Large intestine (tissue), 3 donors: ENCODE measurements around the gene SHROOM4. TPM values are rescaled to one million over a fixed set of nuclear protein-coding genes. Genes with fewer than 3 reads are reported as not detected.
A peak's percentile ranks its signal among the peaks of the same experiment; 100 is the strongest.

Source experiments
- DNase-seq, 2 donors: peaks; one replicate each; pipeline versions ENCODE4 v3.0.0 to v3.0.0-alpha.2; 2013
- H3K27ac ChIP-seq: one replicate; pipeline ENCODE4 v1.5.1; 2013; ENCODE audit warnings: low read length
- H3K27me3 ChIP-seq: 2 replicates; pipeline ENCODE4 v1.6.1; 2013; ENCODE audit warnings: low read length; ENCODE audit not compliant: control insufficient read depth, insufficient read depth
- H3K36me3 ChIP-seq: 2 replicates; pipeline ENCODE4 v1.6.1; 2013; ENCODE audit warnings: low read length; ENCODE audit not compliant: control insufficient read depth, insufficient read depth
- H3K4me1 ChIP-seq: one replicate; pipeline ENCODE4 v1.6.1; 2013; ENCODE audit warnings: low read length; ENCODE audit not compliant: control insufficient read depth, insufficient read depth
- H3K4me3 ChIP-seq: one replicate; pipeline ENCODE4 v1.5.1; 2013; ENCODE audit warnings: low read length
- H3K9me3 ChIP-seq: one replicate; pipeline ENCODE4 v1.6.1; 2013; ENCODE audit warnings: mild to moderate bottlenecking, low read depth, low read length, moderate library complexity; ENCODE audit not compliant: control insufficient read depth
- WGBS: methylation state at CpG from one replicate; pipeline ENCODE4 v1.1.5; 2013; ENCODE audit warnings: low lambda C conversion rate; ENCODE audit not compliant: insufficient coverage; 5-methylcytosine and 5-hydroxymethylcytosine counted together
- polyA plus RNA-seq: library from polyadenylated mRNA; unstranded; fragments of 120-200 nt; gene quantifications from one replicate; pipeline ENCODE4 v1.2.1, GENCODE V29; 2013

The SHROOM4 gene
- polyA plus RNA-seq, 1 donor, result 4.5 TPM

DNA sequence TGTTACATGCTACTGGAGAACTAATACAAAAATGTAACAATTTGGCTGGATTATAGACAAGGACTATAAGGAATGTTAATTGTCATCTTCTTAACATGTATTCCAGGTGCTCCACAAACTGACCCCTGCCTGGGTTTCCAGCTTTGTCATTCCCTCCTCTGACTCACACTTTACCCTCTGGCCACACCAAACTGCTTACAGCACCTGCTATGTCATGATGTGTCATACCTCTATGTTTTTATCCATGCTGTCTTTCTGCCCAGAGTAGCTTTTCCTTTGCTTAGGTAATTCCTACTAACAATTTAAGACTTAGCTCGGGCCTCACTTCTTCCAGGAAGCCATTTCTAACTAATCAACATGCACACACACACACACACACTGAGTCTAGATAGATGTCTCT is 14.0 kb upstream of the SHROOM4 start:
- Histone ChIP-seq H3K4me1 (no peaks in the 10 kb centered on the region), H3K9me3 (no peaks in the 10 kb centered on the region), H3K27ac (no peak overlapping the region), H3K27me3 (no peaks in the 10 kb centered on the region), H3K36me3 (no peaks in the 10 kb centered on the region), H3K4me3 (no peak overlapping the region)
- no peak for DNase-seq
- WGBS, result no CpG with 5 or more reads among the region's 1 CpG

DNA sequence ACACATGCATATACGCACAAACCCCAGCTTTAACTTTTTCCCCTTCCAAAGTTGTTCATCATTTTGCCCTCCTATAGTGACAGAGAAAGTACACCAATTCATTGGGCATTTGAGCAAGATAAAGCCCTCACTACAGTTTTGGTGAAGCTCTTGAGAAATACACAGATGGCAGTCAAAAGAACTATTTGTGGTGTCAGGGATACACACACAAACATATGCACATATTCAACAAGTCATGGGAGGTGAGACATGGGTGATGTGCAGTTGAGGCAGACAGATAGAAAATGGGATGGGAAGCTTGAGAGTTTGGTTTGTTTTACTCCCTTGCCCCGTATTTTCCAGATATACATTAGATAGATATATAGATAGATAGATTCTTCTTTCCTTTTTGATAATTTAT is 11.8 kb upstream of the SHROOM4 start:
- H3K4me1 ChIP-seq, result no peaks in the 10 kb centered on the region
- H3K27ac ChIP-seq, result no peak overlapping the region
- no CpG with 5 or more reads among the region's 2 CpGs for WGBS
- H3K9me3 ChIP-seq, result no peaks in the 10 kb centered on the region
- no peak overlapping the region for H3K4me3 ChIP-seq
- no peaks in the 10 kb centered on the region for H3K36me3 ChIP-seq
- H3K27me3 ChIP-seq, result no peaks in the 10 kb centered on the region
- DNase-seq, result no peak

DNA sequence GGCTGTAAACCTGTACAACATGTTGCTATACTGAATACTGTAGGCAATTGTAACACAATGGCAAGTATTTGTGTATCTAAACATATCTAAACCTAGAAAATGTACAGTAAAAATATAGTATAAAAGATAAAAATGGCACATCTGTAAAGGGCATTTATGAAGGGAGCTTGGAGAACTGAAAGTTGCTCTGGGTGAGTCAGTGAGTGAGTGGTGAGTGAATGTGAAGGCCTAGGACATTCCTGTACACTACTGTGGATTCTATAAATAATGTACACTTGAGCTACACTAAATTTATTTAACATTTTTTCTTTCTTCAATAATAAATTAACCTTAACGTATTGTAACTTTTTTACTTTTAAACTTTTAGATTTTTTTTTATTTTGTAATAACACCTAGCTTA is 5.0 kb upstream of the SHROOM4 start:
- no peak for DNase-seq
- Histone ChIP-seq H3K4me3 (no peak overlapping the region), H3K27me3 (no peaks in the 10 kb centered on the region), H3K4me1 (peaks cover 6% of the 10 kb centered on the region), H3K27ac (no peak overlapping the region), H3K36me3 (no peaks in the 10 kb centered on the region), H3K9me3 (no peaks in the 10 kb centered on the region)
- WGBS, result 100% methylated on average over 1 of the region's 1 CpG

DNA sequence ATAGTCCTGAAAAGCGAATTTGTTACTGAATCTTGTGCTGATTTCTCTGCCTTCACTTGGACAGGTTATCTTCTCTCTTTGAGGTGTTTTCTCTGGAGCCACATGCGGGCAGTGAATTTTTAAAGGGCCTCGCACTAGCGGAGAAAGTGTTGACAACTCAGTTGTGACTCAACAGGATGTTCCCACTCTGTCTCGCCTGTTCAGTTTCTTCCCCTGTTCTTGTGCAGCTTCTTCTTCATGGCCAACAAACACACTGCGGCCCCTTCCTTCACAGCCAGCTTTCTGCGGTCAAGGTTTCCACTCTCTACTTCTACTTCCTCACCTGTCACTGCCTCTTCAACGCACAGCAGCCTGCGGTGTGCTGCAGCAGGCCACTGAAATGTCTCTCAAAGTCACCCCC is 1.1 kb upstream of the SHROOM4 start:
- Histone ChIP-seq H3K4me3 (no peak overlapping the region), H3K36me3 (no peaks in the 10 kb centered on the region), H3K4me1 (peaks cover 6% of the 10 kb centered on the region), H3K9me3 (no peaks in the 10 kb centered on the region), H3K27ac (no peak overlapping the region), H3K27me3 (no peaks in the 10 kb centered on the region)
- no CpG with 5 or more reads among the region's 9 CpGs for WGBS
- no peak for DNase-seq

DNA sequence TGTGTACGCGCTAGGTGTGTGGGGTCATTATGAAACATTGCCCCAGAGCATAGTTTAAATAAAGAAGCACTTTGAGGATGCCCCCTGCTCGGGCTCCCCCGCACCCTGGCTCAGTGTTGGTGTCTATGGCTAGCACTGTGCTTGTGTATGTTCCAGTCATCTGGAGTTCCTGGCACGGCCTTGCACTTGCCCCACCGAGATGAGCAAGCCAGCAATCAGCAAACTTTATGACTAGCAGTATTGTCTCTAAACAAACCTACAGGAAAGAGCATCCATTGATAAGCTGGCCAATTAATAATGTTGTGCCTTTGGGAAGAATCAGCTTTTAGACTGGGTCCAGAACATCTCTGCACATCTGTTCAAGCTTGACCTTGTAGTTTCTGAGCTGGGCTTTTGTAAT is 707 bp upstream of the SHROOM4 start:
- Histone ChIP-seq H3K9me3 (no peaks in the 10 kb centered on the region), H3K36me3 (no peaks in the 10 kb centered on the region), H3K27me3 (no peaks in the 10 kb centered on the region), H3K4me1 (peaks cover 6% of the 10 kb centered on the region), H3K4me3 (peak overlapping the region; percentile 71), H3K27ac (peak overlapping the region; percentile 78)
- WGBS, result no CpG with 5 or more reads among the region's 6 CpGs
- DNase-seq, result peak in 1 of 2 donors; percentile 8

DNA sequence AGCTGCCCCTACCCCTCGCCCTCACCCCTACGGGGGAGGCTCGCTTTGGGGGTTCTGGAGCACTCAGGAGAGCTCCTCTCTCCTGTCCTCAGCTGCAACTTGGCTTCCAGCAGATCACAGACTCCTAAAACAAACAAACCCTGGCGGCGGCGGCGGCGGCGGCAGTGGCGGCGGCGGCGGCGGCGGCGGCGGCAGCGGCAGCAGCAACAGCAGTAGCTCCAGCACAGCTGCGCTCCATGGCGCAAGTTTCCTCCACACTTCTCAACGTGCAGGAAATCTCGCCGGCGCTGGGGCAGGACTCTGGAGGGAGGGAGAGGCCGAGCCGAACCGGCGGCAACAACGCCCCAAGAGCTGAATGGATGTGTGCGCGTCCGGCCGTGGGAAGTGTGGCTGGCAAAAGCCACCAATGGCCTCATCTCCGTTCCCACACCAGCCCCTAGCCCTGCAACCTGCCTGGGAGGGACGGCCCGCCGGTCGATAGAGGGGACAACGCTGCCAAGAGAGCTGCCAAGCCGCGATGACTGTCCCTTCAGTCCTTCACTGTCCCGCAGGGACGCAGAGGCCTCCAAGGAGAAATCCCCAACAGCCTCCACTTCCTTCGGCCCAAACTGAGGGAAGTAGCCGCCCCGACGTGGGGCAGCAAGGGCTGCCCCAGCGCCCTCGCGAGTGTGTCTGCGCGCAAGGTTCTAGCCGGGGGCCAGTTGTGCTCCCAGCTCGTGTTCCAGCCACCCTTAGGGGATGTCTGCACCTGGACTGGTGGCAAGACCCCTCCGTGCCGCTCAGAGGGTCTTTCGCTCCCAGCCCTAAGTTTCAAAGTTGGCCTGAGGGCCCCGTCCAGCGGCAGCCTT is 775 bp downstream of the SHROOM4 start:
- Histone ChIP-seq H3K27ac (peak overlapping the region; percentile 78), H3K27me3 (no peaks in the 10 kb centered on the region), H3K4me1 (peaks cover 6% of the 10 kb centered on the region), H3K36me3 (no peaks in the 10 kb centered on the region), H3K4me3 (peak overlapping the region; percentile 71), H3K9me3 (no peaks in the 10 kb centered on the region)
- DNase-seq, result peak; percentile 14 to 61
- no CpG with 5 or more reads among the region's 59 CpGs for WGBS

DNA sequence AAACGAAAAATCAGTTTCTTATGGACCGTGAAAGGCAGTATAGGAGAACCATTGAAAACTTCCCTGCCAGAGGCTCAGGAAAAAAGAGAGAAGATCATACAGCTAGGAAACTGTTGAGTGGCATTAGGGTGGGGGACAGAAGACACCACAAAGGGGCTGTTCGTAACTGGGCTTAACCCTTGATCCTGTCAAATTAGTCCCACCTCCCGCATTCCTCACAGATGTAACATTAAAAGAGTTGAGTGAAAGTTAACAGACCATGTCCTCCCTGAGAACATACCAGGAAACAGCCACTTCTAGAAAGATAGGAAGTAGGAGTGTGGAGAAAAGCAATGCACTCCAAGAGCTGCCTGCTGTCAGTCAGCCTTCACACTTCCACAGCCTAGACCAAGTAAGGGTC is 8.7 kb downstream of the SHROOM4 start:
- peaks cover 5% of the 10 kb centered on the region for H3K4me1 ChIP-seq
- H3K36me3 ChIP-seq, result no peaks in the 10 kb centered on the region
- no peak overlapping the region for H3K4me3 ChIP-seq
- DNase-seq, result no peak
- no CpG with 5 or more reads among the region's 4 CpGs for WGBS
- H3K27ac ChIP-seq, result no peak overlapping the region
- no peaks in the 10 kb centered on the region for H3K9me3 ChIP-seq
- H3K27me3 ChIP-seq, result no peaks in the 10 kb centered on the region

DNA sequence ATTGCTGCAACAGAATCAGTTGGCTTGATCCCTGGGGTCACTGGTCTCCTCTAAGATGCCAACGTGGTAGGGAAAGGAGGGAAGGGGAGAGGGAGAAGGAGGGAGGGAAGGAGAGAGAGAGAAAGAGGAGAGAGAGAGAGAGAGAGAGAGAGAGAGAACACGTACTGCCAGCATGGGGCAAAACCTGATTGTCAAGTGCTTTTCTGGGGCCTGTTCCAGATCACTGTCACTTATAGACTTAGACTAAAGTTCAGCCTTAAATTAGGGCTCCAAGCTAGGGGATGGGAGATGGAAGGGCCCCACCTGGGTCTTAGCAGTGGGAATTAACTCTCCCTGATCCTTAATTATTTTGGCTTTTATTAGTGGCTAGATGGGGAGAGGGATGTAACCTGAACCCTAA is 12.9 kb downstream of the SHROOM4 start:
- DNase-seq, result peak in 1 of 2 donors; percentile 46
- Histone ChIP-seq H3K27ac (no peak overlapping the region), H3K36me3 (no peaks in the 10 kb centered on the region), H3K9me3 (no peaks in the 10 kb centered on the region), H3K4me1 (peaks cover 11% of the 10 kb centered on the region), H3K4me3 (no peak overlapping the region), H3K27me3 (no peaks in the 10 kb centered on the region)
- WGBS, result no CpG with 5 or more reads among the region's 2 CpGs

DNA sequence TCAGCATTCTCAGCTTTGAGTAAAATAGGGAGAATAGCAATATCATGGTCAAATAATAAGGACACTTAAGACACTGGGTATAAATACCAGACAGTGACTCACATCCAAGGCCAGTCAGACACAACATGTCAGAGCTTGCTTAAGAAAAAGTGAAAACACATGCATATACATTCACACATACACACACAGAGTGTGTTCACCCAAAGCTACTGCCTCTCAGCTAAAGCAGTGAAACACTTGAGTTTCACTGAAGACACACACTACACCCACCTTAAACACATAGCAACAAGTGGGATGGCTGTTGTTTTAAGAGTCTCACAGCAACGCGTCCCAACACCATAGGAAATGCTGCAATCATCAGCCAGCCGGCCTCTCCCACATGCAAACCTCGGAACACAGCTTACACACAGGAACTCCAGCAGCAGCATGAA is 14.4 kb downstream of the SHROOM4 start:
- no peaks in the 10 kb centered on the region for H3K9me3 ChIP-seq
- H3K27me3 ChIP-seq, result no peaks in the 10 kb centered on the region
- H3K4me1 ChIP-seq, result peaks cover 11% of the 10 kb centered on the region
- H3K4me3 ChIP-seq, result no peak overlapping the region
- peak; percentile 43 to 75 for DNase-seq
- WGBS, result no CpG with 5 or more reads among the region's 4 CpGs
- H3K27ac ChIP-seq, result peak overlapping the region; percentile 63
- H3K36me3 ChIP-seq, result no peaks in the 10 kb centered on the region

DNA sequence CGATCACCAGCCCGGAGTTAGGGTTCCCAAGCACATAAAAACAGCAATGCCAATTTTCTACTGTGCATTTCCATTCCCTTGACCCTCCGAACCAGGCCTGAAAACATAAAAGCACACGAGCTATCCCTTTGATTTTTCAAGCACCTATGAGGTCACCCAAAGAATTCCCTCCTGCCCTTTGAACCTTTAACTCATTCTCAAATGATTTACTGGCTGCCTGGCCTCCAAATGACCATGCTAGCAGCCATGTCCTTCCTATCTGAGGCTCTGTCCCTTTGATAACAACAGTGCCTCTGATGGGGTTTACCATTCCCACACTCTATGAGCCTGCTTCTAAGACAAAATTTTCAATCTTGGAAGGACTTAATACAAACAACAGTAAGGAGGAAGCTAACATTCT is 15.2 kb downstream of the SHROOM4 start:
- no peak overlapping the region for H3K4me3 ChIP-seq
- DNase-seq, result peak; percentile 19 to 53

DNA sequence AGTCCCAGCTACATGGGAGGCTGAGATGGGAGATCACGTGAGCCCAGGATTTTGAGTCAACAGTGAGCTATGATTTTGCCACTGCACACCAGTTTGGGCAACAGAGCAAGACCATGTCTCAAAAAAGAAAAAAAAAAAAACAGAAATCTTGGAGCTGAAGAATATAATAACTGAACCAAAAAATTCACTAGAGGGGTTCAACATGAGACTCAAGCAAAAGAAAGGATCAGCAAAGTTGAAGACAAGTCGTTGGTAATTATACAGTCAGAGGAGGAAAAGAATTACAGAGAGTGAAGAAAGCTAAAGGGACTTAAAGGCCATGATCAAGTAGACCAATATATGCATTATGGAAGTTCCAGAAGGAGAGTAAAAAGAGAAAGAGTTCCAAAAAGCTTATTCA is 26.9 kb downstream of the SHROOM4 start:
- no peaks in the 10 kb centered on the region for H3K4me1 ChIP-seq
- no peak overlapping the region for H3K4me3 ChIP-seq
- DNase-seq, result no peak
- H3K9me3 ChIP-seq, result peaks cover 5% of the 10 kb centered on the region
- H3K27me3 ChIP-seq, result no peaks in the 10 kb centered on the region
- no peak overlapping the region for H3K27ac ChIP-seq
- no peaks in the 10 kb centered on the region for H3K36me3 ChIP-seq
- WGBS, result no CpG with 5 or more reads among the region's 2 CpGs

More for the DNA sequence above, 15.2 kb downstream of the SHROOM4 start:
- WGBS, result no CpG with 5 or more reads among the region's 4 CpGs
- Histone ChIP-seq H3K36me3 (no peaks in the 10 kb centered on the region), H3K27ac (peak overlapping the region; percentile 63), H3K4me1 (peaks cover 11% of the 10 kb centered on the region), H3K27me3 (no peaks in the 10 kb centered on the region), H3K9me3 (no peaks in the 10 kb centered on the region)
